Esophagus squamous epithelium (tissue), 5 donors: Measurements from ENCODE around the gene ITPRIPL2. TPM values are rescaled to one million over a fixed set of nuclear protein-coding genes. Genes with fewer than 3 reads are reported as not detected.

Source experiments
- DNase-seq: peaks from one replicate; lab custom pipeline; 2025; lab: John Stamatoyannopoulos, UW
- H3K27ac ChIP-seq, 4 donors: fragments of 200-600 bp; sonication (generic); one replicate each; pipeline ENCODE4 v1.5.1; 2016 to 2019; ENCODE audit warnings: mild to moderate bottlenecking in 1 of 4
- H3K27me3 ChIP-seq, 4 donors: fragments of 200-600 bp; sonication (generic); 1 replicate in 3 of 4; 2 replicates in 1 of 4; pipeline versions ENCODE4 v1.5.1 to v1.6.0; 2017 to 2021; ENCODE audit warnings: antibody characterized with exemption in 1 of 4
- H3K36me3 ChIP-seq, 3 donors: fragments of 200-600 bp; sonication (generic); one replicate each; pipeline ENCODE4 v1.5.1; 2016 to 2019
- H3K4me1 ChIP-seq, 3 donors: fragments of 200-600 bp; sonication (generic); one replicate each; pipeline ENCODE4 v1.5.1; 2017 to 2019
- H3K4me3 ChIP-seq, 4 donors: fragments of 200-600 bp; sonication (generic); 1 replicate in 3 of 4; 2 replicates in 1 of 4; pipeline ENCODE4 v1.5.1; 2016 to 2019; ENCODE audit warnings: mild to moderate bottlenecking in 2 of 4, moderate library complexity in 1 of 4
- H3K9me3 ChIP-seq, 3 donors: fragments of 200-600 bp; sonication (generic); one replicate each; pipeline ENCODE4 v1.5.1; 2016 to 2019
- CTCF ChIP-seq, 6 experiments: fragments of 450-650 bp in 4 of 6; fragments of 200-600 bp in 2 of 6; sonication (generic) in 2 of 6; IDR thresholded peaks; one replicate each; pipeline ENCODE4 v1.5.1; 2016 to 2019; ENCODE audit warnings: antibody characterized with exemption in 6 of 6, mild to moderate bottlenecking in 4 of 6, moderate library complexity in 4 of 6
- POLR2A ChIP-seq, 4 donors: fragments of 450-650 bp; IDR thresholded peaks; one replicate each; pipeline ENCODE4 v1.6.1; 2017; ENCODE audit warnings: antibody characterized with exemption in 4 of 4, mild to moderate bottlenecking in 4 of 4, moderate library complexity in 3 of 4
- WGBS, 2 donors: methylation state at CpG; one replicate each; pipeline ENCODE4 v1.1.5; 2018; 5-methylcytosine and 5-hydroxymethylcytosine counted together
- intact Hi-C: fragments of 100-400 bp; cut with DNase I; formaldehyde crosslinking; loops from one replicate; pipeline ENCODE4 v1.15.0; 2022
- total RNA-seq, 4 donors: library from RNA; depleted of rRNA; stranded (reverse); fragments of >200 nt; gene quantifications; one replicate each; pipeline ENCODE4 v1.1.0, GENCODE V29; 2016
- donor health status: DM: yes; HTN: yes; CAD: no.

The ITPRIPL2 gene
- total RNA-seq: 10 to 100 TPM; 18.3 to 78.6 (median 42.4) TPM

GRCh38 chr16:19113577-19114358 is at the start of gene ITPRIPL2:
Gene ITPRIPL2 (plus strand): TSS chr16:19113964. CDS start chr16:19114462, 498 bp downstream.
- H3K4me3 ChIP-seq: peak within 1 kb of the TSS; percentile 69 to 97 (median 76)
- DNase-seq: no peak
- peak within 1 kb of the TSS; percentile 89 to 99 (median 98) for H3K27ac ChIP-seq
- intact Hi-C loops: no loop called here
- H3K9me3 ChIP-seq: no peaks in the 10 kb centered on the region
- 13% methylated on average over 3 of the region's 74 CpGs; no CpG with 5 or more reads in 1 of the 2 donors for WGBS, 2 donors
- no peaks in the 10 kb centered on the region for H3K27me3 ChIP-seq
- peaks cover 0 to 7% (median 0%) of the 10 kb centered on the region in 3 donors for H3K36me3 ChIP-seq
- TF ChIP-seq CTCF (IDR thresholded peaks at IDR 0.05) (peak in 1 of 6 experiments; percentile 6), POLR2A (IDR thresholded peaks at IDR 0.05) (peak in 2 of 4 donors; percentile 76 to 79)
- peaks cover 44 to 63% (median 51%) of the 10 kb centered on the region in 3 donors for H3K4me1 ChIP-seq

- WGBS, 2 donors: 54 to 58% methylated on average over 9 of the region's 9 CpGs
- DNase-seq: no peak
These were observed 46.8 kb upstream of the ITPRIPL2 start for GRCh38 chr16:19066988-19067348.

GRCh38 chr16:19067349-19068236 is 46.2 kb upstream of the ITPRIPL2 start, which contains the start of gene COQ7:
Gene COQ7 (plus strand): TSS chr16:19067614. CDS start chr16:19067665, 51 bp downstream.
- Histone ChIP-seq H3K9me3 (no peaks in the 10 kb centered on the region), H3K4me1 (peaks cover 8 to 23% (median 17%) of the 10 kb centered on the region in 3 donors), H3K27ac (peak within 1 kb of the TSS; percentile 95 to 100 (median 98)), H3K4me3 (peak within 1 kb of the TSS; percentile 63 to 94 (median 76)), H3K36me3 (peaks cover 0 to 16% (median 0%) of the 10 kb centered on the region in 3 donors), H3K27me3 (no peaks in the 10 kb centered on the region)
- intact Hi-C loops: no loop called here
- DNase-seq: peak; percentile 95
- TF ChIP-seq CTCF (IDR thresholded peaks at IDR 0.05) (peak in 2 of 6 experiments; percentile 10 to 25), POLR2A (IDR thresholded peaks at IDR 0.05) (peak in 3 of 4 donors; percentile 24 to 70 (median 46))
- 0 to 1% methylated on average over 10 to 14 of the region's 68 CpGs for WGBS, 2 donors

More at GRCh38 chr16:19066988-19067348, 46.8 kb upstream of the ITPRIPL2 start:
- peak overlapping the region; percentile 95 to 100 (median 98) for H3K27ac ChIP-seq
- H3K9me3 ChIP-seq: no peaks in the 10 kb centered on the region
- intact Hi-C loops: no loop called here
- TF ChIP-seq CTCF (IDR thresholded peaks at IDR 0.05) (no peak), POLR2A (IDR thresholded peaks at IDR 0.05) (no peak)
- H3K4me3 ChIP-seq: peak overlapping the region; percentile 63 to 94 (median 76)
- peaks cover 0 to 9% (median 0%) of the 10 kb centered on the region in 3 donors for H3K36me3 ChIP-seq
- H3K27me3 ChIP-seq: no peaks in the 10 kb centered on the region
- H3K4me1 ChIP-seq: peaks cover 8 to 23% (median 17%) of the 10 kb centered on the region in 3 donors

- TF ChIP-seq CTCF (IDR thresholded peaks at IDR 0.05) (no peak), POLR2A (IDR thresholded peaks at IDR 0.05) (no peak)
- DNase-seq: no peak
- intact Hi-C loops: no loop called here
- WGBS, 2 donors: 41 to 46% methylated on average over 14 to 18 of the region's 19 CpGs
- H3K27ac ChIP-seq: peak overlapping the region; percentile 95 to 100 (median 98)
- H3K27me3 ChIP-seq: no peaks in the 10 kb centered on the region
- H3K9me3 ChIP-seq: no peaks in the 10 kb centered on the region
- peak overlapping the region; percentile 63 to 94 (median 76) for H3K4me3 ChIP-seq
- H3K4me1 ChIP-seq: peaks cover 8 to 23% (median 17%) of the 10 kb centered on the region in 3 donors
- H3K36me3 ChIP-seq: peaks cover 0 to 23% (median 0%) of the 10 kb centered on the region in 3 donors
These were observed 45.4 kb upstream of the ITPRIPL2 start for GRCh38 chr16:19068237-19068815.
